Fibroblast of mammary gland (primary cell): ENCODE results near the gene C4orf51.

Experiments used
- DNase-seq: peaks from one replicate; pipeline ENCODE4 v3.0.0-alpha.2; 2010; ENCODE audit warnings: low read depth
- H3K4me3 ChIP-seq: 2 replicates; pipeline ENCODE4 v1.5.1; 2011; ENCODE audit warnings: low read depth, mild to moderate bottlenecking, low read length, moderate library complexity; ENCODE audit not compliant: control insufficient read depth
- CTCF ChIP-seq: conservative IDR thresholded peaks from 2 replicates; pipeline ENCODE4 v1.5.1; 2011; ENCODE audit warnings: low read depth, low read length, inconsistent platforms; ENCODE audit not compliant: control insufficient read depth, insufficient read depth

The C4orf51 gene

GRCh38 chr4:145739845-145740244 lies 59.9 kb downstream of the C4orf51 start:
- H3K4me3 ChIP-seq: no peak overlapping the region
- DNase-seq: no peak
- TF ChIP-seq CTCF: no peak

- DNase-seq: no peak
- H3K4me3 ChIP-seq: no peak overlapping the region
- TF ChIP-seq CTCF: no peak
These were observed 60.9 kb downstream of the C4orf51 start for GRCh38 chr4:145740806-145741205.

GRCh38 chr4:145743641-145744040 lies 63.7 kb downstream of the C4orf51 start:
- no peak for DNase-seq

GRCh38 chr4:145755802-145756201 lies 75.9 kb downstream of the C4orf51 start:
- H3K4me3 ChIP-seq: no peak overlapping the region
- DNase-seq: peak; percentile 75
- no peak for TF ChIP-seq CTCF

More at GRCh38 chr4:145743641-145744040, 63.7 kb downstream of the C4orf51 start:
- TF ChIP-seq CTCF: no peak
- H3K4me3 ChIP-seq: no peak overlapping the region

GRCh38 chr4:145756244-145756643 lies 76.3 kb downstream of the C4orf51 start:
- TF ChIP-seq CTCF: no peak
- no peak overlapping the region for H3K4me3 ChIP-seq
- DNase-seq: no peak

- no peak overlapping the region for H3K4me3 ChIP-seq
- TF ChIP-seq CTCF: no peak
- no peak for DNase-seq
These were observed 77.2 kb downstream of the C4orf51 start for GRCh38 chr4:145757188-145757587.

- H3K4me3 ChIP-seq: no peak overlapping the region
- TF ChIP-seq CTCF: no peak
- no peak for DNase-seq
These were observed 80.2 kb downstream of the C4orf51 start for GRCh38 chr4:145760176-145760575.
